ENCODE data around the gene DIP2A. TPM values are rescaled to one million over a fixed set of nuclear protein-coding genes. Genes with fewer than 3 reads are reported as not detected.

Gene DIP2A
- total and polyA plus RNA-seq, 7 donors, result 9.0 to 49.3 (median 25.0) TPM

GRCh38 chr21:46472246-46472645 lies 13.6 kb downstream of the DIP2A start:
- no peak for DNase-seq
- H3K4me1 ChIP-seq, result peaks cover 0 to 16% (median 5%) of the 10 kb centered on the region in 4 donors
- intact Hi-C loops (cut with DNase I), result no loop called here
- H3K27me3 ChIP-seq, result no peaks in the 10 kb centered on the region
- TF ChIP-seq EP300 (IDR thresholded peaks at IDR 0.05), result no peak
- TF ChIP-seq POLR2A (IDR thresholded peaks at IDR 0.05), result no peak
- no peak for TF ChIP-seq CTCF (IDR thresholded peaks at IDR 0.05)
- no peak overlapping the region for H3K27ac ChIP-seq
- H3K4me3 ChIP-seq, result no peak overlapping the region
- no peaks in the 10 kb centered on the region for H3K9me3 ChIP-seq
- WGBS, 2 donors, result 70 to 83% methylated on average over 6 of the region's 6 CpGs
- H3K36me3 ChIP-seq, result no peaks in the 10 kb centered on the region

- H3K27ac ChIP-seq, result no peak overlapping the region
- H3K36me3 ChIP-seq, result no peaks in the 10 kb centered on the region
- intact Hi-C loops (cut with DNase I), result no loop called here
- H3K9me3 ChIP-seq, result no peaks in the 10 kb centered on the region
- no peak overlapping the region for H3K4me3 ChIP-seq
- no peak for TF ChIP-seq EP300 (IDR thresholded peaks at IDR 0.05)
- TF ChIP-seq CTCF (IDR thresholded peaks at IDR 0.05), result no peak
- no peak for TF ChIP-seq POLR2A (IDR thresholded peaks at IDR 0.05)
- TF ChIP-seq POLR2AphosphoS5 (IDR thresholded peaks at IDR 0.05), result no peak
- DNase-seq, result no peak
- H3K4me1 ChIP-seq, result peaks cover 0 to 16% (median 6%) of the 10 kb centered on the region in 4 donors
- WGBS, 2 donors, result 90 to 94% methylated on average over 2 of the region's 2 CpGs
- H3K27me3 ChIP-seq, result no peaks in the 10 kb centered on the region
Observed at GRCh38 chr21:46474382-46474781, 15.7 kb downstream of the DIP2A start.

- no peaks in the 10 kb centered on the region for H3K36me3 ChIP-seq
- H3K4me1 ChIP-seq, result peaks cover 0 to 16% (median 6%) of the 10 kb centered on the region in 4 donors
- no peak overlapping the region for H3K27ac ChIP-seq
- 88 to 96% methylated on average over 1 of the region's 1 CpG for WGBS, 2 donors
- no peaks in the 10 kb centered on the region for H3K9me3 ChIP-seq
- H3K4me3 ChIP-seq, result no peak overlapping the region
- TF ChIP-seq POLR2A (IDR thresholded peaks at IDR 0.05) (no peak), CTCF (IDR thresholded peaks at IDR 0.05) (no peak), EP300 (IDR thresholded peaks at IDR 0.05) (no peak), POLR2AphosphoS5 (IDR thresholded peaks at IDR 0.05) (no peak)
- DNase-seq, result no peak
- no peaks in the 10 kb centered on the region for H3K27me3 ChIP-seq
- intact Hi-C loops (cut with DNase I), result no loop called here
Observed at GRCh38 chr21:46475296-46475695, 16.6 kb downstream of the DIP2A start.

- H3K27me3 ChIP-seq, result no peaks in the 10 kb centered on the region
- peaks cover 0 to 3% (median 0%) of the 10 kb centered on the region in 4 donors for H3K4me1 ChIP-seq
- intact Hi-C loops (cut with DNase I), result no loop called here
- WGBS, 2 donors, result 88 to 95% methylated on average over 7 of the region's 7 CpGs
- no peak overlapping the region for H3K27ac ChIP-seq
- DNase-seq, result no peak
- no peaks in the 10 kb centered on the region for H3K36me3 ChIP-seq
- TF ChIP-seq EP300 (IDR thresholded peaks at IDR 0.05) (no peak), CTCF (IDR thresholded peaks at IDR 0.05) (no peak), POLR2A (IDR thresholded peaks at IDR 0.05) (no peak), POLR2AphosphoS5 (IDR thresholded peaks at IDR 0.05) (no peak)
- H3K9me3 ChIP-seq, result no peaks in the 10 kb centered on the region
- no peak overlapping the region for H3K4me3 ChIP-seq
Observed at GRCh38 chr21:46477765-46478164, 19.1 kb downstream of the DIP2A start.

GRCh38 chr21:46478910-46479309 lies 20.2 kb downstream of the DIP2A start:
- Histone ChIP-seq H3K4me3 (no peak overlapping the region), H3K27me3 (no peaks in the 10 kb centered on the region), H3K36me3 (no peaks in the 10 kb centered on the region), H3K4me1 (peaks cover 0 to 3% (median 0%) of the 10 kb centered on the region in 4 donors), H3K9me3 (no peaks in the 10 kb centered on the region), H3K27ac (no peak overlapping the region)
- DNase-seq, result no peak
- 71 to 82% methylated on average over 2 of the region's 2 CpGs for WGBS, 2 donors
- TF ChIP-seq POLR2A (IDR thresholded peaks at IDR 0.05) (no peak), CTCF (IDR thresholded peaks at IDR 0.05) (no peak), POLR2AphosphoS5 (IDR thresholded peaks at IDR 0.05) (no peak), EP300 (IDR thresholded peaks at IDR 0.05) (no peak)
- intact Hi-C loops (cut with DNase I), result no loop called here
